SK-N-SH treated with all-trans-retinoic acid at 6 μM for 48 hours (cell line): ENCODE data around the gene EFCAB12.

Experiments
- ATAC-seq: fragments of 200-7000 bp; cut with Tn5 transposase; 3 replicates; pipeline ENCODE4 v1.9.1; 2020; ENCODE audit warnings: mild to moderate bottlenecking, moderate library complexity
- ARNTL ChIP-seq: fragments of 450-650 bp; formaldehyde crosslinking; IDR thresholded peaks from 2 replicates; pipeline ENCODE4 v1.5.0; 2020; ENCODE audit warnings: low read depth, mild to moderate bottlenecking, moderate library complexity, borderline replicate concordance
- BACH2 ChIP-seq: fragments of 250-450 bp; sonication (Bioruptor Pico); IDR thresholded peaks from 2 replicates; pipeline ENCODE4 v1.9.0; 2021; ENCODE audit warnings: mild to moderate bottlenecking, borderline replicate concordance
- CREB5 ChIP-seq: fragments of 250-450 bp; sonication (Bioruptor Pico); IDR thresholded peaks from 2 replicates; pipeline ENCODE4 v1.5.1; 2020; ENCODE audit warnings: low read depth, mild to moderate bottlenecking, moderate library complexity
- CSDC2 ChIP-seq: fragments of 250-450 bp; sonication (Bioruptor Pico); IDR thresholded peaks from 2 replicates; pipeline ENCODE4 v1.5.0; 2020; ENCODE audit warnings: mild to moderate bottlenecking, moderate library complexity
- ESRRG ChIP-seq: fragments of 250-450 bp; sonication (Bioruptor Pico); IDR thresholded peaks from 2 replicates; pipeline ENCODE4 v1.6.1; 2021; ENCODE audit warnings: mild to moderate bottlenecking
- GLIS3 ChIP-seq: fragments of 250-450 bp; sonication (Bioruptor Pico); IDR thresholded peaks from 2 replicates; pipeline ENCODE4 v1.5.0; 2020; ENCODE audit warnings: mild to moderate bottlenecking, moderate library complexity
- ISL1 ChIP-seq: fragments of 250-450 bp; sonication (Bioruptor Pico); IDR thresholded peaks from 2 replicates; pipeline ENCODE4 v2.1.2; 2022; ENCODE audit warnings: mild to moderate bottlenecking, moderate library complexity
- OSR1 ChIP-seq: fragments of 250-450 bp; sonication (Bioruptor Pico); IDR thresholded peaks from 2 replicates; pipeline ENCODE4 v1.8.0; 2022; ENCODE audit warnings: moderate library complexity, mild to moderate bottlenecking, inconsistent platforms
- PATZ1 ChIP-seq: fragments of 250-450 bp; sonication (Bioruptor Pico); IDR thresholded peaks from 2 replicates; pipeline ENCODE4 v1.8.0; 2020; ENCODE audit warnings: mild to moderate bottlenecking, moderate library complexity, borderline replicate concordance
- POU6F1 ChIP-seq: fragments of 250-450 bp; sonication (Bioruptor Pico); IDR thresholded peaks from 2 replicates; pipeline ENCODE4 v1.8.0; 2021; ENCODE audit warnings: low read depth, mild to moderate bottlenecking, moderate library complexity, borderline replicate concordance
- PPARA ChIP-seq: fragments of 250-450 bp; sonication (Bioruptor Pico); IDR thresholded peaks from 2 replicates; pipeline ENCODE4 v1.5.0; 2020; ENCODE audit warnings: mild to moderate bottlenecking, borderline replicate concordance
- RARB ChIP-seq: fragments of 250-450 bp; sonication (Bioruptor Pico); IDR thresholded peaks from 2 replicates; pipeline ENCODE4 v1.8.0; 2021; ENCODE audit warnings: mild to moderate bottlenecking, moderate library complexity
- SNAI2 ChIP-seq: fragments of 250-450 bp; sonication (Bioruptor Pico); IDR thresholded peaks from 2 replicates; pipeline ENCODE4 v1.5.0; 2020; ENCODE audit warnings: mild to moderate bottlenecking, moderate library complexity
- TCF4 ChIP-seq: fragments of 250-450 bp; sonication (Bioruptor Pico); IDR thresholded peaks from 2 replicates; pipeline ENCODE4 v1.8.0; 2021; ENCODE audit warnings: mild to moderate bottlenecking, moderate library complexity, borderline replicate concordance
- TOX ChIP-seq: fragments of 250-450 bp; sonication (Bioruptor Pico); IDR thresholded peaks from 2 replicates; pipeline ENCODE4 v1.8.0; 2021; ENCODE audit warnings: mild to moderate bottlenecking, moderate library complexity, borderline replicate concordance
- TSHZ2 ChIP-seq: fragments of 250-450 bp; sonication (Bioruptor Pico); IDR thresholded peaks from 2 replicates; pipeline ENCODE4 v1.5.0; 2020; ENCODE audit warnings: mild to moderate bottlenecking, moderate library complexity
- ZC3H10 ChIP-seq: fragments of 250-450 bp; sonication (Bioruptor Pico); IDR thresholded peaks from 2 replicates; pipeline ENCODE4 v1.5.1; 2021; ENCODE audit warnings: mild to moderate bottlenecking, moderate library complexity
- ZFP3 ChIP-seq: fragments of 250-450 bp; sonication (Bioruptor Pico); IDR thresholded peaks from 2 replicates; pipeline ENCODE4 v1.5.0; 2020; ENCODE audit warnings: mild to moderate bottlenecking, moderate library complexity
- ZFP30 ChIP-seq: fragments of 450-650 bp; formaldehyde crosslinking; IDR thresholded peaks from 2 replicates; pipeline ENCODE4 v1.5.0; 2022; ENCODE audit warnings: mild to moderate bottlenecking, moderate library complexity
- ZNF70 ChIP-seq: fragments of 450-650 bp; formaldehyde crosslinking; IDR thresholded peaks from 2 replicates; pipeline ENCODE4 v1.5.0; 2020; ENCODE audit warnings: mild to moderate bottlenecking, moderate library complexity
- ZNF8 ChIP-seq: fragments of 450-650 bp; formaldehyde crosslinking; IDR thresholded peaks from 2 replicates; pipeline ENCODE4 v1.5.0; 2020; ENCODE audit warnings: mild to moderate bottlenecking, moderate library complexity

The EFCAB12 gene

GRCh38 chr3:129434140-129434539 is 5.7 kb upstream of the EFCAB12 start (continued):
- TF ChIP-seq POU6F1 = no peak
- TF ChIP-seq CSDC2 (CRISPR knock-in tag) = no peak
- no peak for TF ChIP-seq ZFP3 (CRISPR knock-in tag)
- no peak for TF ChIP-seq ZFP30 (CRISPR knock-in tag)
- no peak for TF ChIP-seq BACH2 (CRISPR knock-in tag)
- no peak for TF ChIP-seq ZNF8 (CRISPR knock-in tag)
- TF ChIP-seq PPARA (CRISPR knock-in tag) = no peak
- TF ChIP-seq RARB (CRISPR knock-in tag) = no peak
- TF ChIP-seq PATZ1 (CRISPR knock-in tag) = no peak

GRCh38 chr3:129433565-129433964 is 5.1 kb upstream of the EFCAB12 start:
- no peak for ATAC-seq
- no peak for TF ChIP-seq ZFP30 (CRISPR knock-in tag)
- TF ChIP-seq ISL1 (CRISPR knock-in tag) = no peak
- TF ChIP-seq ARNTL (CRISPR knock-in tag) = no peak
- TF ChIP-seq TOX = no peak

- no peak for ATAC-seq
- TF ChIP-seq CREB5 = no peak
- TF ChIP-seq OSR1 (CRISPR knock-in tag) = no peak
- TF ChIP-seq ZFP30 (CRISPR knock-in tag) = no peak
- no peak for TF ChIP-seq ZFP3 (CRISPR knock-in tag)
- no peak for TF ChIP-seq PPARA (CRISPR knock-in tag)
- no peak for TF ChIP-seq SNAI2
- TF ChIP-seq BACH2 (CRISPR knock-in tag) = no peak
- no peak for TF ChIP-seq ZNF70
- TF ChIP-seq ISL1 (CRISPR knock-in tag) = no peak
- no peak for TF ChIP-seq TCF4 (CRISPR knock-in tag)
- TF ChIP-seq RARB (CRISPR knock-in tag) = no peak
- no peak for TF ChIP-seq ZC3H10
- no peak for TF ChIP-seq ARNTL (CRISPR knock-in tag)
- no peak for TF ChIP-seq GLIS3 (CRISPR knock-in tag)
- no peak for TF ChIP-seq PATZ1 (CRISPR knock-in tag)
- TF ChIP-seq TSHZ2 (CRISPR knock-in tag) = no peak
- TF ChIP-seq, all 23 proteins: peak for 0
Observed at GRCh38 chr3:129432671-129433070, 4.2 kb upstream of the EFCAB12 start.

- TF ChIP-seq TCF4 (CRISPR knock-in tag) = no peak
- no peak for TF ChIP-seq RARB (CRISPR knock-in tag)
- TF ChIP-seq ESRRG = no peak
- no peak for TF ChIP-seq ZNF70
- no peak for TF ChIP-seq TSHZ2 (CRISPR knock-in tag)
- no peak for TF ChIP-seq ZFP30 (CRISPR knock-in tag)
- no peak for ATAC-seq
Observed at GRCh38 chr3:129432036-129432435, 3.6 kb upstream of the EFCAB12 start.
